NCI-H226 (cell line): ENCODE results near the gene ALOX15.
"Not testable (repeated sequence)": the region's sequence is repeated elsewhere in the genome, so short reads cannot be mapped to it uniquely, and the experiment has no call there.

Source experiments
- DNase-seq: peaks from one replicate; pipeline ENCODE4 v3.0.0-alpha.2; 2015

Gene ALOX15

DNA sequence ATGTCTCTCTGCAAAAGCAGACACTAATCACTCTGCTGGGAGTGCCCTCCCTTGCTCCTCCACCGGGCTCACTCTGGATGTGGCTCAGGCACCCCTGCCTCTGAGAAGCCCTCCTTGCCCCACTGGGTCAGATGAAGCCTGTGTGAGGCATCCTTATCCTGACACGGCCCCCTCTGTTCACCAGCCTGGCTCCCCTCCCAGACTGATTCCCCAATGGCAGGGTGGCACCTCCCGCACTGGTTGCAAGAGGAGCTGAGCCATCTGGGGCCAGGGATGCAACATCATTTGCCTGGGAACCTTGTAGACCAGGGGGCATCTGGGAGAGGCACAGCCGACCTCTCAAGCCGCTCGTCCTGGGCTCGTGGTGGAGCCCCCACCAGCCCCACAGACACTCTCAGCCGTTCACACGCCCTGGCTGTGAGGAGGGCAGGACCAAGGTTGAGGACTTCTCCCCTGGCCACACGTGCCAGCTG lies 50.5 kb downstream of the ALOX15 start:
- no peak for DNase-seq

- DNase-seq, result not testable (repeated sequence)
Measured at GRCh38 chr17:4590042-4590441, 51.4 kb downstream of the ALOX15 start.

DNA sequence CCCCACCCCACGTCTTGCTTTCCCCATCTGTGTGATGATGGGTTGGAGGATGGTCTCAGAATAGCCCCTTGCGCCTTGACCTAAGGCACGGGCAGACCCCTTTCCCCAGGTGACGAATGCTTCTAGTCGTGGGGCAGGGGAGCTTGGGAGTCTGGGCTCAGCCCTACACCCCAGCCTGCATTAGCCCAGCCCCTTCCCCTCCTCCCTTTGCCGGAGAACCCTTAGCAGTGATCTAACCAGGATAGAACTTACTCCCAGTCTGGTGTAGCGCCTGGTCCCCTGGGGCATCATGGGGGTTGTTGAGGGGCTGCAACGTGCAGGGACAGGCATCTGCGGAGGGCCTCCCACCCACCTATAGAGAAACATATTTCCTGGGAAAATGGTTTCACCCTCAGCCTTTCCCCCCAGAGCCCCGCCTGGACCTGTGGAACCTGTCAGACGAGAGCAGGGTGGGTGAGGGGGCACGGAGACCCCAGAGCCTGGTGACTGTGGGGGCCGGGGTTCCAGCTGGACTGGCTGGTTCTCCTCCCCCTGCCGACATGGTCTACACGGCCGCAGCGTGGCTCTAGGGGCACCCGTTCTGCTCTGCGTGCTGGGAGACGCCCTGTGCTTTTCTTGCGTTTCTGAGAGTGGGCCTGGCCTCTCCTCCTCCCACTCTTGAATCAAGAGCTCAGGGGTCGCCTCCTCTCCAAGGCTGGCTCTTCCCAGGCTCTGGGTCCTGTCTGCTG lies 52.4 kb downstream of the ALOX15 start:
- DNase-seq, result no peak

DNA sequence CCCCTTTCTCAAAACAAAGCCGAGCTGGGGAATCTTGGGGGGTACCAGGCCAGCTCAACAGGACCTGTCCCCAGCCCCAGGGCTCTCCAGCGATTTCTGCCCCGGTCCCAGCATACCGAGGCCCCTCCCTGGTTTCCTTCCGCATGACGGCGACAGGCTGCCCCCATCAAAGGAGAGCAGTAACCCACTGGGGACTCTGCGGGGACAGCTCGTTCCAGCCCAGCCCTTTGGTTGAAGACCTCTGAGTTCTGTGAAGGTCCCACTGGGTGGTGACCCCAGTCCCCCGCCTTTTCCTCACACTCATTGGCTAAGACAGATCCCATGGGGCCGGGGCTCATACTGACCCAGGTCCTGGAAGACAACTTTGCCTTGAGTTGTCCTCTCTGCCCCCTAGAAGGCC lies 53.1 kb downstream of the ALOX15 start:
- DNase-seq, result no peak

DNA sequence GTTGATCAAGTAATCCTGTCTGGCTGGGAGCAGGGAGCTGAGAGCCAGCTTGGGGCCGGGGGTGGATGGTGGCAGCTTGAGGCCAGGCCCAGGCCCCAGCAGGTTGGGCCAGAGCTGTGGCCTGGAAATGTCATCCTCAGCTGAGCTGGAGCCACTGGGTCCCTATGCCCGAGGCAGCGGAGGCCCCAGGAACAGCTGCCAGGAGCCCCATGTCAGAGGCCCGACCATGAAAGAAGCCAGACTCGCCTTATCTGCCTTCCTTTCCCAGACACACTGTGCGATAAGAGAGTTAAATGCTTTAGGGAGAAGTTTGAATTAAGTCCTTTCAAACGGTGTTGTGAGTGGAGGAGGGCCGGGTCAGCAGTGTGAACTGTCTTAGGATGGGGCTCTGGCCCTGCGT lies 53.7 kb downstream of the ALOX15 start:
- DNase-seq, result no peak

- no peak for DNase-seq
Measured at GRCh38 chr17:4587195-4587594, 54.3 kb downstream of the ALOX15 start.

- no peak for DNase-seq
Measured at GRCh38 chr17:4586043-4586442, 55.4 kb downstream of the ALOX15 start.

- DNase-seq, result no peak
Measured at GRCh38 chr17:4585638-4585994, 55.9 kb downstream of the ALOX15 start.

- no peak for DNase-seq
Measured at GRCh38 chr17:4584917-4585637, 56.4 kb downstream of the ALOX15 start.

DNA sequence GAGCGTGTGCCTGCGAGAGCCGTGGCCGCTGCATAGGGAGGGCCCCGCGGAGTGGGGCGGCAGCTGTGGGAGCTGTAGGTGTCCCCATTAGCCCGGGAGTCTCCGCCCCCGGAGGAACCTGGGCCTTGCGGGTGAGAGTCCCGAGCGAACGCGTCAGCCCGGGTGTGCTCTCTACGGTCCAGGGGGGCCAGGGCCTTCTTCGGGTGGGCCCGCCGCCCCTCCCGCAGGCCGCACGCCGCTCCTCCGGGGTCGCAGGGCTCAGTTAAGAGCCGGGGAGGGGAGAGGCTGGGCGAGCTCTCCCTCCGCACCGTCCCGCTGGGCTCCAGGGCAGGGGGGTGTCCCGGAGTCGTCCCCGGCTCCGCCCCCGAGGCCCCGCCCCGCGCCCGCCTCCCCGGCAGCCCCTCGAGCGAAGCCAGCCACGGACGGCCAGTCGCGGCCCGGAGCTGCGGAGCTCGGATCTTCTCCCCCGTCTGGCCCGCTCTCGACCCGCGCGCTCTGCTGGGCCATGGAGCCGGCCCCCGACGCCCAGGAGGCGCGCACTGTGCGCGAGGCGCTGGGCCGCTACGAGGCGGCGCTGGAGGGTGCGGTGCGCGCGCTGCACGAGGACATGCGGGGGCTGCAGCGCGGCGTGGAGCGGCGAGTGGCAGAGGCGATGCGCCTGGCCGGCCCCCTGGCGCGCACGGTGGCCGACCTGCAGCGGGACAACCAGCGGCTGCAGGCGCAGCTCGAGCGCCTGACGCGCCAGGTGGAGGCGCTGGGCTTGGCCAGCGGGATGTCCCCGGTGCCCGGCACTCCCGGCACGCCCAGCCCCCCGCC lies 57.2 kb downstream of the ALOX15 start, which contains the start of gene SMTNL2:
Gene SMTNL2, plus strand, starts transcription at position 429 of the 816 bp plus-strand sequence. Its CDS starts 77 bp downstream, at position 506.
- peak; percentile 24 for DNase-seq

DNA sequence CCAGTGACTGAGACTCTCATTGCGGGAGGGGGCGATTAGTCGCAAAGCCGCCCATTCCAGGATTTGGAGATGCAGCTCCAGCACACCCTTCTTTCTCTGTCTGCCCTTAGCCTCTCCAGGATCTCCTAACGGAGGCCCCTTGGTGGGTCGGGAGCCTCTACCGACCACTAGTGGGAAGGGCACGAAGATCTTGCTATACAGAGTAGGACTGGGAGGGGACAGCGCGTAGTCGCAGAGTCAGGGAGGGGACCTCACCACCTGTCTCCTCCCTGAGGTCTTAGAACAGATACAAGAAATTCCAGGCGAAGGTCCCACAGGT lies 57.7 kb downstream of the ALOX15 start:
- no peak for DNase-seq

- DNase-seq, result no peak
Measured at GRCh38 chr17:4583206-4583605, 58.3 kb downstream of the ALOX15 start.

DNA sequence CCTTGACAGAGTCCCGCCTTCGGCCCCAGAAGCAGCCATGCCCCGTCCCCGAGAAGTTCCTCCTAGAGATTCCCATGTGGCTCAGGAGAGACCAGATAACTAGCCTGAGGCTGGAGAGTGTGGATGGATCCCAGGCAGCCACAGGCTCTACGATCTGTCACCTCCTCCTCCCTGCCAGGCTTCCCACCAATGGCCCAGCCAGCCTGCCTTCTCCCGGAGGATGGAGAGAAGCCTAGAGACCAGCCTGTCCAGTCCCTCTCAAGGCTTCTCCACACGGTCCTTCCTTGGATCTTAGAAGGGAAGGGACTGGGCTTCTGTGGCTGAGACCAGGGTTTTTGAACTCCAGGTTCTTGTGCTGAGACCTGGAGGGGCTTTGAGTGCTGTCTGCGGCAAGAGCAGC lies 58.8 kb downstream of the ALOX15 start:
- no peak for DNase-seq

DNA sequence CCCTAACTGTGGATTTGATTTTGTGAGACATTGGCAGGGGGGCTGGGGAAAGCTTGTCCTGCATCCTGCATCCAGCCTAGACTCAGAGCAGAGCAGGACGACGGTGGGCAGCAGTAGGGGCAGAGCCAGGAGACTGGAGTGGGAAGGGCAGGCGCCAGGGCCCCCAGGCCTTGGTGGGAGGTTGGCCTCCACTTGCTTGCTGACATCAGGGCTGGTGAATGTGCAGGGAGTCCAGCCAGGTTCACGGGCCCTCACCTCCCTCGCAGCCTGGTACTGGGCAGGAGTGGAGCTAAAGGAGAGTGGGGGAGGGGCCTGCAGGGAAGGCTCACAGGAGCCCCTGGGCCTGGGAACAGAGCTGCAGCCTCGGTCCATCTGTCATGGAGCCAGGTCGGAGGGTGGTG lies 59.4 kb downstream of the ALOX15 start:
- peak; percentile 88 for DNase-seq
